ENCODE results near the gene MYL10.

MYL10 gene

DNA sequence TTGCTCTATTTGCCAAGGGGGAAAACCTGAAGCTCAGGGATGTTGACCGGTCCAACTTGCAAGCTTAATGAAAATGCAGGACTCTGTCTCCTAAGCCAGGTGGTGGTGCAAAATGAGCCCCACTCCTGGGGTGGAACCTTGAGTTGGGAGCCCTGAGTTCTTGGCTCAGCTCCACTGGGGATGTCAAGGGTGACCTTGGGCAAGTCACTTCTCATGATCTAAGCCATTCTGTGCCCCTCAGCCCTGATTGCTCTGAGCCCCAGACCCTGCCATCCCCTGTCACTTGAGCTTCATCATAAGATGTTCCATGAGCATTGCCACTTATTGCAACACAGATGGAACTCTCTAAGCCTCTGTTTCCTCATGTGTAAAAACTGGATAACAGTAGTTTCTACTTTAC is 33.9 kb downstream of the MYL10 start:
- DNase-seq = no peak

DNA sequence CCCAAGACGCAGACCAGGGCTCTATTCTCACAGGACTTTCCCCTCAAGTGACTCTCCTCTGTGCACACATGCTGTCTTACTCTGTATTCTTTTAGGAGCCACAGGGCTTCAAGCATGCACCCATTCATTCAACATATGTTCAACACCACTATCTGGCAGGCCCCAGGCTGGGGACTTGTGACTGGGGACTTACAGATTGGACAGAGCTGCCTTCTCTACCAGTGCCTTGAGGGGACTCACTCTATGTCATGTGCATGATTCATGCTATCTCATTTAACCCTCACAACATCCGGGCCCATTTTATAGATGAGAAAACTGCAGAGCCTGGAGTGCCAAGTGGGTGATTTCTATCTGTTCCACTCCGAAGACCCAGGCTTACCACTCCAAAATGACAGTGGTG is 34.3 kb downstream of the MYL10 start:
- no peak for DNase-seq

DNA sequence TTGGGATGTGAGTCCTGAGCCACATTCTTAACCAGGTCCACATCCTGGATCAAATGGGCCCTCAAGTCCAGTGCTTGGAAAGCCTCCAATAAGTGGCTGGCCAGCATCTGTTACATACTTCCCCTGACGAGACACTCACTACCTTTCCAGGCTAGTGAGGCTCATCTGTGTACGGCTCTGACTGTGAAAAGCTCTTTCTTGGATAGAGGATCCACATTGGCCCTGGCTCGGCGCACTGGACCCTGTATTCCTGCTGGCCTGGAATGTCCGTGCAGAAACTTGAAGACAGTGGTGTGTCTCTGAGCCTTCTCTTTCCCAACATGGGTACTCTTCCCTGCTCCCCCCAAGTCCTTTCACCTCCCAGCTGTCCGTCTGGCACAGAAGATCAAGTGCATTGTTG is 35.5 kb downstream of the MYL10 start:
- DNase-seq = no peak

DNA sequence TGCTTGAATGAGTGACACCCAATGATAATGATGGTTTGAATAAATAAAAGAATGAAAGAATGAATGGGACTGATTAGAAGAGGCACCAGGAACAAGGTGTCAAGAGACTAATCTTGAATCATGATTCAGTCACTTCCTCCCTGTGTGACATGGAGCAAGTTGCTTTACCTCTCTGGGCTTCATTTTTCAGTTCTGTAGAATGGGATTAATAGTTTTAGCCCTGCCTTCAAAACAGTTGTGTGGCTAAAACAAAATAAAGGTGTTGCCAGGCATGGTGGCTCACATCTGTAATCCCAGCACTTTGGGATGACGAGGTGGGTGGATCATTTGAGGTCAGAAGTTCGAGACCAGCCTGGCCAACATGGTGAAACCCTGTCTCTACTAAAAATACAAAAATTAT is 37.6 kb downstream of the MYL10 start:
- DNase-seq = no peak

DNA sequence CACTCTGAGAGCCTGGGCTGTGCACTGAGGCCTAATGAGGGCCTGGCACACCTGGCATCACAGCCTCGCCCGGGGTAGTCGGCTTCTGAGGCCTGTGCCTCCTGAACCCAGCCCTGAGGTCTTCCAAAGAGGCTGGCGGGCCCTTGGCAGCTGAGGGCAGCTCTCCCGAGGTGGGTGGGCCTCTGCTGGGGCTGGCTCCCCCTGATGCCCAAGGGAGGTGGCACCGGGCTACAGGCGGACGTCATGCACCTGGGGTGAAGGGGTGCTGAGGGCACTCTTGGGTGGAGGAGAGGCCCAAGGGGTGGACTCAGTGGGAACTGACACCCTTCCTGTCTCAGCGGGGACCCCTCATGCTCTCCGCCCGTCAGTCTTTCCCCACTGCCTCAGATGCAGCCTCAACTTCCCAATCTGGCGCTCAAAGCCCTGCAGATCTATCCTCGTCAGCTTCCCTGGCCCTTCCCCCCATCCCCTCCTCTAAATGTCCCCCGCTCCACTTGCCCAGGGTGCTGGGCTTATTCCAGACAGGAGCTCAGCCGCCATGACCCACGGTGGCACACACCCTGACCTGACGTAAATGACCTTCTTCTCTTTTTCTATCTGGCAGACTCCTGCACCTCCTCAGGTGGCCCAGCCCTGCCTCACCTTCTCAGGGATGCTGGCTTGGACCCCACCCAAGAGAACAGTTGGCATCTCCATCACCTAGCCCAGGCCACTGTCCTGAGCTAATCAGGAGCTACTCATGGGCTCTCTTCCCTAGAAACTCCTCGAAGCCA is 38.2 kb downstream of the MYL10 start:
- DNase-seq = no peak

DNA sequence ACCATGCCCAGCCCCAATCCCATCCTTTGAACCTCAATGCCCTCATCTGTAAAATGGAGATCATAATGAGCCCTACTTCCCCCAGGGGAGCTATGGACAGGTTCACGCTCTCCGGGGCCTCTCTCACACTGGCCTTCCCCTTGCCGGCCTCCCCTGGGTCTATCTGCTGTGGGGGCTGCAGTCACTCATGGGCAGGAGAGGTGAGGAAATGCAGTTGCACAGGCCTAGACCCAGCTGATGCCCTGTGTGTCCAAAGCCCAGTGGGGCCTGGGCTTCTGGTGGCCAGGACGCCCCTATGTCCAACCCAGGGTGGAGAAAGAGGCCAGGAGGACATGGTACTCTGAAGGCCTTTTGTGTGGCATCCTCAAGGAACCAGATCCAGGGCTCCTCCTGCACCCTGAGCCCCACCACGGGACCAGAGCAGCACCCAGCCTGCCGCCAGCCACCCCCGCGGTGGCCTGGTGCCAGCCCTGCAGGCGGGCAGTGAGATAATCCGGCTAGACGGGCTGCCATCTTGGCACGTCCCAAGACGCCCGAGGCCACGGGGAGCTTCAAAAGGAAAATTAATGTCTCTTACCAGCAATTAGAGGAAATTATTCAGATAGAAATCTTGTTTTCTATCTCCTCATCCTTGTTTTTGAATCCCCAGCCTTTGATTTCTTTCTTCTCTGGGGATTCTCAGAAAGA is 39.0 kb downstream of the MYL10 start:
- DNase-seq = no peak

DNA sequence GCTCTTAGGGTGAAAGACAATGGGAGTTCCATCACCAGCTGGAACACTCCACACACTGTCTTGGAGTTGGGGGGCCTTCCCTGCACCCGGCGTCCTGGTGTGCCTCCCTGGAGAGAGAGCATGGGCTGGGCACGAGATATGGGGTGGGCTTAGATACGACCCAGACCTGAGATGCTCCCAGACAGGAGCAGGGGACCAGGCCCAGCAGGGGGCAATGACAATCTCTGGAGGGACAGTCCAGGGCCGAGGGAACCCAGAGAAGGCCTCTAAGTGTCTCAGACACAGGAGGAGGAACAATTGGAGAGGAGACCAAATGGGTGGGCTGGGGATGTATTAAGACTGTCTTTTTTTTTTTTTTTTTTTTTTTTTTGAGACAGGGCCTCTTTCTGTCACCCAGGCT is 40.0 kb downstream of the MYL10 start:
- no peak for DNase-seq

DNA sequence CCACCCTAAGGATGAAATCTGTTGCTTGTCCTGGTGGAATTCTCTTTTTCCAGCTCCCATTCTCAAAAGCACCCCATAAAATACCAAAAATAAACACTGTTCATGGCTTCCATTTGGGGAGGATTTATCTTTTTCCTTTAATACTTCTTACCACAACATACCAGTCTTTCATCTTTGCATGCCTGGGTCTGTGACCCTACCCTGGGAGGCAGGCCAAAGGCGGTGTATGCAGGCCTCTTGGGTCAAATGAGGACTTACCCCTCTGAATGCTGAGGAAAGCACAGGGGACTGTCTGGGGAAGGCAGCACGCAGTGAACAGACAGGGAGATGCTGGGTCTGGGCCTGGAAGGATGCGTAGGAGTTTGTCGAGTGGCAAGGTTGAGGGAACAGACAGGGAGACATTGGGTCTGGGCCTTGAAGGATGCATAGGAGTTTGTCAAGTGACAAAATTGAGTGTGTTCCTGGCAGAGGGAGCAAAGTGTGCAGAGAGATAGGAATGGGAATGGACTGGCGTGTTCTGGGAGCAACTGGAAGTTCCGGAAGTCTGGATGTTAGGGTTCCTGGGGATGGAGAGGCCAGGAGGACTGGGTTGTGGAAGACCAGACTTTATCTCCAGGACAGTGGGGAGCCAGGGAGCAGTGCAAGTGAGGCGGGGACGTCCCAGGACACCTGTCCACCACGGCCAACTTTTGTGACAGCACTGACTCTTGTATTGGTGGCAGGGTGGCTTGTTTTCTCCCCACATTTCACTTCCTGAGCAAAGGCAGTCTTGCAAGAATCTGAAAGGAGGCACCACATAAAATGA is 40.8 kb downstream of the MYL10 start:
- DNase-seq = no peak

DNA sequence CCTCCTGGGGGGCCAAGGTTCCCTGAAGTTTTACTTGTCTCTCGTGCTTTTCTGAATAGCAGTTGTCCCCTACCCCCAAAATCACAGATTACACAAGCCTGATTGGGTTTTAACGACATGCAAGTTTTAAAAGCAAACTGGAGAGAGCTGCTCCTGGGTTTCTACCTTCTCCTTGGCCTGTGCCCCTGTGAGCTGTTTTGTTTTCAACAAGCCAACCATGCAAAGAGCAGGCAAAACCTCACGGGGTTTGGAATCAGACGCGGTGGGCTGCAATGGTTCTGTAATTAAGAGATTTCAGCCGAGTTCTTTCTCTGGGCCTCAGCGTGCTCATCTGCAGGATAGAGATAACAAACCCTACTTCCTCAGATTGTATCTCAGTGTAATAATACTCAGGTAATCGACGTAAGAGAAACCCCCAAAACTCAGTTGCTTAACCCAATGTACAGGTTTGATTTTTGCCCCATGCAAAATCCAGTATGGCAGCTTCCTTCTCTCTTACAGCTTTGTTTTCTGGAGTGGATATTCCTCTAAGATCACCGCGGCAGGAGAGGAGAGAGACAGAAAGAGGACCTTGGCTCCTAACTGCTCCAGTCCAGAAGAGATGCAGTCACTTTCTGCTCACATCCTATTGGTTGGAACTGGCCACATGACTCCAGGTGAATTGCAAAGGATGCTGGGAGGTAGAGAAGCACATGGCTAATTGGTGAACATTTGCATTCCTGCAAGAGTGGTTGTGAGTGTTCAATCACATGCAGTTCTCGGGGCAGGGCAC is 42.0 kb downstream of the MYL10 start:
- DNase-seq = no peak

DNA sequence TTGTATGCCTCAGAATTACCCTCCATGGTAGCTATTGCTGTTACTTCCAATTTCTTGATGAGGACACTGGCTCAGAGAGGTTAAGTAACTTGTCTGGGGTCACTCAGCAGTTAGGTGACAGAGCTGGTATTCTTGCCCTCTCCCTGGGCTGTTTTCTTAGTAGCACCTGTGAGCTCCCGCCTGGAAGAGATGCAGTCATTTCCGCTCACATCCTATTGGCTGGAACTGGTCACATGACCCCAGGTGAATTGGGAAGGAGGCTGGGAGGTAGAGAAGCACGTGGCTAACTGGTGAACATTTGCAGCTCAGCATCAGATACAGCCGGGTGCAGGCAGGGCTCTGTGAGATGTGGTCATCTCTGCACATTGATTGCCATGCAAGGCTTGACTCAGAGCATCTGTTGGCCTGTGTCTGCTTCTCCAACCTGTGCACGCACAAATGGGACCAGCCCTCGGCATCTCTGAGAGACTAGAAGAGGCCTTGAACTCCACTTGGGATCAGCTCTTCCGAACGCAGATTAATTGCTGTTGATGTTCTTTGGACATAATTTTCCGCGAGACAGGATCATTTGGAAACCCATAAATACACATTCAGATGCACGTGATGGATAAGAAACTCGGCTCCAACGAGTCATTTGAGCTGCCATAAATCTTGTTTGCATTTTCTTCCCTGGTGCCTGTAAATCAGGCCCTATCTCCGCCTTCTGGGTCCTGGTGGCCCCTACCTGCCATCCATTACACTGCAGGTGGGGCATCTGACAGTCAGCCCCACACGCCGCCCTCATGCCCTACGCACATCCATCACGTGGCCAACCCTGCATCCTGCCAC is 42.8 kb downstream of the MYL10 start:
- DNase-seq = no peak

DNA sequence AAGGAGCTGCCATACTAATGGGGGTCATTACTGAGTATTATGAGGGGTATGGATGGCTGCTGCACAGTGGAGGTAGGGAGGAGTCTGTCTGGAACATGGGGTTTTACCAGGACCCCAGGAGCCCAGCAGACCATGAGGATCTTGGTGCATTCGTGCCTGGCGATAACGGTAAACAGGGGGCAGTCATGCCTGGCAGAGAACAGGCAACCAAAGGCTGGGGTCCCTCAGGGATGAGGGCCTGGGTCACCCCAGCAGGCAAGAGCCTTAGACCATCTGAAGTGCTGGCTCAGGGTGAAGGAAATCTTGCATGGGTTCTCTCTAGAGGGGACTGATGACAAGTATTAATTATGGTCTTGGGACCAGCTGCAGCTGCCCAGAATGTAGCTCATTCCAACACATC is 46.1 kb downstream of the MYL10 start:
- DNase-seq = no peak

DNA sequence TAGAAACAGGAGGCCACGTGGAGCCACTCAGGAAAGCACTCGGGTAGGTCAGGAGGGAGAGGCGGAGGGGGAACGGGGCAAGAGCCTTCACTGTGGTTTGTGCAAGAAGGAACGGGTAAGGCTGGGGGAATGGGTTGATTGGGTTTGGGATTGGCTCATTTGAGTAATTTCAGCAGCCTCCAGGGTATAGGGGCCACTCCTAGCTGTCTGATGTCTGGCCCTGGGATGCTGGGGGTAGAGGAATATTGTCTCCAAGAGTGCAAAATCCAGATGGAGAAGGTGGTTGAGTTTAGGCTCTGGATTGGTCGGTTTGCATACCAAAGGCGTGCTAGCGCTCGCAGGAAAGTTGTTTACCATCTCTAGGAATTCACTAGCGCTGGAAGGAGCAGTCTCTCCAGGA is 47.2 kb downstream of the MYL10 start:
- DNase-seq = no peak

DNA sequence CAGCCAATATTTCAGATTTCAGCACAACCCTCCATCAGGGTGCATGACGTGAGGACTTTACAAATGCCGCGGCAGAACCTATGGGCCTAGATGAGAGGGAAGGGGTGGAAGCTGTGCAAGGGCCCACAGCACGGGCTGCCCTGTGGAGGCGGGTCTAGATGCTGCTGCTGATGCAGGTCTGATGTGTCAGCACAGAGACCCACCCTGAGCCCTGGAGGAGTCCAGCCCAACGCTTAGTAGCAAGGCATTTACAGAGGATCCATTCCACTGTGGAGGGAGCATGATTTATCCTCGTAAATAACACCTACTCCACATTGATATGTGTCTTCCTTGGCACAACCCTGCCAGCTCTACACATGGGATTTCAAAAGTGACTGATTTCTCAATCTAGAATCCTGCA is 48.5 kb downstream of the MYL10 start:
- no peak for DNase-seq

DNA sequence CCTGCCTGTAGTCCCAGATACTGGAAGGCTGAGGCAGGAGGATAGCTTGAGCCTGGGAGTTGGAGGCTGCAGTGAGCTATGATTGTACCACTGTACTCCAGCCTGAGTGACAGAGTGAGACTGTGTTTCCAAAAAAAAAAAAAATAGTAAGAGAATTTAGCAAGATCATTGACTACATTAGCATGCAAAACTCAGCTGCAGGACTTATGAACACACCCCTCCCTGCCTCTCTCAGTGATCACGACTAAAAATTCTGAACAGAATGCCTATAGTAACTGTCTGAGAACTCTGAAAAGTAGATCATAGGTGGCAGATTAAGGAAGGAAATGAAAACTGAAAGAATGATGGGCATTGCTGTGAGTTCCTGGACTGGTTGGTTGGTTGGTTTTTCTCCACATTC is 50.5 kb downstream of the MYL10 start:
- no peak for DNase-seq

DNA sequence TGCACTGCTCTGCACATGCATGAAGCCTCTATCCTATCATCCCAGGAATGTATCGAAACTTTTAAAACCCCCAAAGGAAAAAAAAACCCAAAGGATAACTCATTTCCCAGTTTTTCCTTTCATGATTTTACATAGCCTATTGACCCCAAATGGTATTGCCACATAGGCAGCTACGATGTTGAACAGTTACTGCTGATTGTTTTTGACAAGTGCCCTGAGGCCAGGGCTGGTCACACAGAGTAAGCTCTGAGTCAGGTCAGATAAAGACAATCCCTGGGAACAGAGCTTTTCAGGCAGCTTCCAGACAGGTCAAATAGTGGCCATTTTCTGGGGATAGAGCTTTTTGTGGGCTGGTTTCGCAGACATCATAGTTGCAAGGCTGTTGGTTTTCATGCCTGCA is 52.1 kb downstream of the MYL10 start:
- DNase-seq = no peak

DNA sequence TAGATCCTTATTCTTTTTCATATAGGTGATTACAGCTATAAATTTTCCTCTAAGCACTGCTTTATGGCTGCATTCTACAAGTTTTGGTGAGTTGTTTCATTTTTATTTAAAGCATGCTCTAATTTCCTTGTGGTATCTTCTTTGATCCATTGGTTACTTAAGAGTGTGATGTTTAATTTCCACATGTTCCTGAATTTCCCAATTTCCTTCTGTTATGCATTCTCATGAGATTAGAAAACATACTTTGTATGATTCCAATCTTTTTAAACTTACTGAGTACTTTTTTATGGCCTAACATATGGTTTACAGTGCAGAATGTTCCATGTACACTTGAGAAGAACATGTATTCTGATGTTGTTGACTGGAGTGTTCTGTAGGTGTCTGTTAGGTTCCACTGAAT is 53.4 kb downstream of the MYL10 start:
- DNase-seq = no peak

DNA sequence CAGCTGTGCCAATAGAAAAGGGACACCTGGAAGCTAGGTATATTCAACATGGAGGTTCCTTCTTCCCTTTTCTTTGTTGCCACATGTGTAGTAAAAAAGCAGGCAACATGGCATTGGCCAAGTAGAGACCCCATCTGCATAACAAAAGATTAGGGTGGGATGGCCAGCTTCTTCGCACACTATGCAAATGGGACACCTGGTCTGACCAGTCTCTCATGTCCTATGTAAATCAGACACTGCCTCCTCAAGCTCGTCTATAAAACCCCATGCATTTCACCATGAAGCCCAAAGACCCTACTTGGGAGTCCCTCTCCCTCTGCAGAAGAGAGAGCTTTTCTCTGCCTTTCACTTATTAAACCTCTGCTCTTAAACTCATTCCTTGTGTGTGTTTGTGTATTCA is 53.9 kb downstream of the MYL10 start:
- DNase-seq = no peak

DNA sequence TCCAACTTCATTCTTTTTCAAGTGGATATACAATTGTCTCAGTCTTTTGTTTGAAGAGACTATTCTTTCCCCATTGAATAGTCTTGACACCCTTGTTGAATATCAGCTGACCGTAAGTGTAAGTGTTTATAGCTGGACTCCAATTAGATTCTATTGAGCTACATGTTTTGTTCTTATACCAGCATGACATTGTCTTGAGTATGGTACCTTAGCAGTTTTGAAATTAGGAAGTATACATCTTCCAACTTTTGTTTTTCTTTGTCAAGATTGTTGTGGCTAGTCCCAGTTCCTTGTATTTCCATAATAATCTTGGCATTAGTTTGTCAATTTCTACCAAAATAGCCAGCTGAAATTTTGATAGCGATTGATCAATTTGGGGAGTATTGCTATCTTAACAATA is 56.9 kb downstream of the MYL10 start:
- DNase-seq = no peak

DNA sequence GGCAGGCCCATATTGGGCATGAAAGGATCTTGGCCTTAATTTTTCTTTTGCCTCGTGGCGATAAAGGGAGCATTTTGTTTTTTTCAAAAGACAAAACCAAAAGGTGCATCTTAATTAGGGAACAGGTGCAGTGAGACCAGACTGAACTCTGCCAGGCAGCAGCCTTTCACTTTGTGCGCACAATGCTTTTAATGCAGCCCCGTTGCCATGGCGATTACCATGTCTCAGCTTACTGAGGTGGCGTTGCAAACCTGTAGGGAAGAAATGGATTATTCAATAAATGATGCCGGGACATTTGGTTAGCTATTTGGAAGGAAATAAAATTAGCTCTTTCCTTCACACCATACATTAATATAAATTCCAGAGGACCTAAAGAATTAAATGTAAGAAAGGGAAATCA is 61.9 kb downstream of the MYL10 start:
- no peak for DNase-seq

DNA sequence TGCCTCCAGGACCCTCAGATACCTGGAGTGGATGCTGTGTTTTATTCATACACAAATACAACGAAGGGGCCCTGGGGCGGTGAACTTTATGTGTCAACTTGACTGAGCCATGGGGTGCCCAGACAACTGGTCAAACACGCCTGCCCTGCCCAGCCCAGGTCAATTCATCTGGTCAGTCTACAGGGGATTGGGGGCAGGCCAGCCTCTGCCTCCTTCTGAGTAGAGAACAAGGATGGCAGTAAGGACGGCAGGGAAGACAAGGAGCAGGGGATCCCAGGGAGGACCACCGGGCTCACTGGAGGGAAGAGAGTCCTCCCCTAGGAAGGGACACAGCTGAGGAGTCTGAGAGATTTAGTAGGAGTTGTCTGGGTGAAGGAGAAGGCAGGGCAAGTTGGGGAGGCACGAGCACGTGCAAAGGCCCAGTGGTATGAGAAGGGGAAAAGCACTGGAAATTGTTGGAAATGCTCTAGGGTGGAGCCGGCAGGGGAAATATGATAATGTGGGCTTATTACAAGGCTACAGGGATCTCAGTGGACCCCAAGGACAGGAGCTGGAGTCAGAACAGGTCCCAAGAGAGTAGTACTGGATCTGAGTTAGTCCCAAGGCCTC is 63.4 kb downstream of the MYL10 start:
- DNase-seq = no peak

DNA sequence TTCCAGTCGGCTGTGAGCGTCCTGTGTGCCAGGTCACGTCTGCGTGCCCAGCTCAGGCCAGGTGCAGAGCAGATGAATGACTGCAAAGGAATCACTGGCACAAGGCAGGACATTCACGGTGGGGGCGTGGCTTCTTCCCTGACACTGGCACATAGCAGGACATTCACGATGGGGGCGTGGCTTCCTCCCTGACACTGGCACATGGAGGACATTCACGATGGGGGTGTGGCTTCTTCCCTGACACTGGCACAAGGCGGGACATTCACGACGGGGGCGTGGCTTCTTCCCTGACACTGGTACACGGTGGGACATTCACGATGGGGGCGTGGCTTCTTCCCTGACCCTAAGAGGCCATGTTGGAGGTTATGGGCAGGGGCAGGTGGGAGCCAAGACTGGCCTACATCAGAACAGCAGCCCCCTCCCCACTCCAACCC is 64.3 kb downstream of the MYL10 start:
- DNase-seq = no peak
